ENCODE results near the gene ADSL.

The ADSL gene

GRCh38 chr22:40432625-40433024, 86.3 kb downstream of the ADSL start:
- in situ Hi-C loops (cut with HindIII; ENCODE audit: low pct_unique_long_range_greater_than_20kb, low sequenced_read_pairs): no loop called here
- DNase-seq (ENCODE audit: low read depth in 1 of 2, low spot score in 1 of 2): no peak
- no peak for TF ChIP-seq JUND (IDR thresholded peaks at IDR 0.05; ENCODE audit: low read depth)

- DNase-seq (ENCODE audit: low read depth in 1 of 2, low spot score in 1 of 2): no peak
- TF ChIP-seq JUND (IDR thresholded peaks at IDR 0.05; ENCODE audit: low read depth): no peak
- in situ Hi-C loops (cut with HindIII; ENCODE audit: low pct_unique_long_range_greater_than_20kb, low sequenced_read_pairs): no loop called here
Measured at GRCh38 chr22:40433416-40434090, 87.3 kb downstream of the ADSL start.

GRCh38 chr22:40434106-40434505, 87.8 kb downstream of the ADSL start:
- no peak for DNase-seq (ENCODE audit: low read depth in 1 of 2, low spot score in 1 of 2)

GRCh38 chr22:40434745-40435144, 88.4 kb downstream of the ADSL start:
- no peak for DNase-seq (ENCODE audit: low read depth in 1 of 2, low spot score in 1 of 2)
- no peak for TF ChIP-seq JUND (IDR thresholded peaks at IDR 0.05; ENCODE audit: low read depth)
- in situ Hi-C loops (cut with HindIII; ENCODE audit: low pct_unique_long_range_greater_than_20kb, low sequenced_read_pairs): no loop called here

More at GRCh38 chr22:40434106-40434505, 87.8 kb downstream of the ADSL start:
- TF ChIP-seq JUND (IDR thresholded peaks at IDR 0.05; ENCODE audit: low read depth): no peak
- in situ Hi-C loops (cut with HindIII; ENCODE audit: low pct_unique_long_range_greater_than_20kb, low sequenced_read_pairs): no loop called here

- no peak for TF ChIP-seq JUND (IDR thresholded peaks at IDR 0.05; ENCODE audit: low read depth)
- in situ Hi-C loops (cut with HindIII; ENCODE audit: low pct_unique_long_range_greater_than_20kb, low sequenced_read_pairs): no loop called here
- peak in 1 of 2 experiments; percentile 59 for DNase-seq (ENCODE audit: low read depth in 1 of 2, low spot score in 1 of 2)
Measured at GRCh38 chr22:40436505-40437431, 90.5 kb downstream of the ADSL start.
